ENCODE results near the gene DLG5.

The DLG5 gene

DNA sequence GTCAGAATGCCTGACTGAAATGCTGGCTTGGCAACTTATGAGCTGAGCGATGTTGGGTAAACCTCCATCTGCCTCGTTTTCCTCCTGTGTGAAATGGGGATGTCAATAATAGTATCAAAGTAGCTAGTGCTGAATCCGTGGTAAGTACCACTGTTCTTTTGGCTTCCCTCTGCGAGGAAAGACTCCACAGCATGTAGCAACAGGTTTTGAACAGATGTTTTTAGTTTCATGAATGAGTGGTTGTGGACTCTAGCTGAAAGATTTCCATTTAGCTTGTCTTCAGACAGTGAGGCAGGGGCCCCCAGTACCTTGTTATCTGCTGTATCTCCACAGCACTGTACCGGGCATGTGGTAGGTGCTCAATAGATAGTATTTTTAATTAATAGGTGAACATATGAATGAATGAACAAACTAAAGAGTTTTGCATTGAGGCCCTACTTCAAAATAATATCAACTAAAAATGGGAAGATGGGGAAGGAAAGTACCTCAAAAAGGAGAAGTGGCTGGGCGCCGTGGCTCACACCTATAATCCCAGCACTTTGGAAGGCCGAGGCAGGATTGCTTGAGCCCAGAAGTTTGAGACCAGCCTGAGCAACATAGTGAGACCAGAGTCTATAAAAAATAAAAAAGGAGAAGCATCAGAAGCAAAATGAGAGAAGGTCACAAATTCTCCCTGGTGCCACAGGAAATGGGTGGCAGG, 5.6 kb upstream of the DLG5 start:
- H3K27ac ChIP-seq, result no peak overlapping the region
- TF ChIP-seq, protein P1, sequence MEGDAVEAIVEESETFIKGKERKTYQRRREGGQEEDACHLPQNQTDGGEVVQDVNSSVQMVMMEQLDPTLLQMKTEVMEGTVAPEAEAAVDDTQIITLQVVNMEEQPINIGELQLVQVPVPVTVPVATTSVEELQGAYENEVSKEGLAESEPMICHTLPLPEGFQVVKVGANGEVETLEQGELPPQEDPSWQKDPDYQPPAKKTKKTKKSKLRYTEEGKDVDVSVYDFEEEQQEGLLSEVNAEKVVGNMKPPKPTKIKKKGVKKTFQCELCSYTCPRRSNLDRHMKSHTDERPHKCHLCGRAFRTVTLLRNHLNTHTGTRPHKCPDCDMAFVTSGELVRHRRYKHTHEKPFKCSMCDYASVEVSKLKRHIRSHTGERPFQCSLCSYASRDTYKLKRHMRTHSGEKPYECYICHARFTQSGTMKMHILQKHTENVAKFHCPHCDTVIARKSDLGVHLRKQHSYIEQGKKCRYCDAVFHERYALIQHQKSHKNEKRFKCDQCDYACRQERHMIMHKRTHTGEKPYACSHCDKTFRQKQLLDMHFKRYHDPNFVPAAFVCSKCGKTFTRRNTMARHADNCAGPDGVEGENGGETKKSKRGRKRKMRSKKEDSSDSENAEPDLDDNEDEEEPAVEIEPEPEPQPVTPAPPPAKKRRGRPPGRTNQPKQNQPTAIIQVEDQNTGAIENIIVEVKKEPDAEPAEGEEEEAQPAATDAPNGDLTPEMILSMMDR (conservative IDR thresholded peaks at IDR 0.05), result no peak
- no peak for TF ChIP-seq ZFX (IDR thresholded peaks at IDR 0.05)

DNA sequence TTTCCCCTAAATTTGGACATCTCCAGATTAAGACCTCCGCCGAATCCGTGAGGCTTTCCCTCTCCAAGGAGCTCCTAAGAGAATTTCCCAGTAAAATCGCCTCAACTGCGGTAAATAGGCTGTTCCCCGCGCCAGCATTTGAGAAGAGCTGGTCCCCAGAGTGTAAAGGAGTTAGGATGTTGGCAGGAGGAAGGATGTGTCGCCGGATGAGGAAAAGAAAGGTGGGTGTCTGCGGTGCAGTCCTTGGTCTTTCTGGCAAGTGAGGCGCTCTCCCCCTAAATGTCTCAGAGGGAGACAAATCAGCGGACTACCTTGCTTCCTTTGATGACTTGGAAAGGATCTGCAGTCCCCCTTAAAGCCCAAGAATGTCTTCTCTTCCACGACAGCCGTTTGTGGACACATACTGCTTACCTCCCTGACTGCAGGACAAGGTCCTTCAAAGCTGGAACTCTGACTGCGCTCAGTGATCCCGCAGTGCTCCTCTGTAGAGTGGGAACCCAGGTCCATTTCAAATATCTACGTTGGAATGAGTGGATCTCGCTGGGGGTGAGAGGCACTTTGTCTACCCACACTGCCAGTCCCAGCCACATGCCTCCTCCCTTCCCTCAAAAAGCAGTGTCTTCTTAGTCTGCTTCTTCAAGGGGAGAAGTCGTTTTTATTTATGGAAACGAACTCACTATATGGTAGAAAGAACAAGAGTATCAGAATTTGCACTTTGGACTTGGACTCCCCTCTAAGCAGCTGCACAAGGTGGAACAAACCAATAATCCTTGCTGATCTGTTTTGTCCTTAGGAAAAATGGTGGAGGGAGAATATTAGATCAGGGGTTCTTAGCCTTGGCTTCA, 1.1 kb upstream of the DLG5 start:
- no peak for TF ChIP-seq ZFX (IDR thresholded peaks at IDR 0.05)
- TF ChIP-seq, protein P1 (conservative IDR thresholded peaks at IDR 0.05), result no peak
- H3K27ac ChIP-seq, result peak overlapping the region; percentile 83; the same call in 1 of the 2 replicates

DNA sequence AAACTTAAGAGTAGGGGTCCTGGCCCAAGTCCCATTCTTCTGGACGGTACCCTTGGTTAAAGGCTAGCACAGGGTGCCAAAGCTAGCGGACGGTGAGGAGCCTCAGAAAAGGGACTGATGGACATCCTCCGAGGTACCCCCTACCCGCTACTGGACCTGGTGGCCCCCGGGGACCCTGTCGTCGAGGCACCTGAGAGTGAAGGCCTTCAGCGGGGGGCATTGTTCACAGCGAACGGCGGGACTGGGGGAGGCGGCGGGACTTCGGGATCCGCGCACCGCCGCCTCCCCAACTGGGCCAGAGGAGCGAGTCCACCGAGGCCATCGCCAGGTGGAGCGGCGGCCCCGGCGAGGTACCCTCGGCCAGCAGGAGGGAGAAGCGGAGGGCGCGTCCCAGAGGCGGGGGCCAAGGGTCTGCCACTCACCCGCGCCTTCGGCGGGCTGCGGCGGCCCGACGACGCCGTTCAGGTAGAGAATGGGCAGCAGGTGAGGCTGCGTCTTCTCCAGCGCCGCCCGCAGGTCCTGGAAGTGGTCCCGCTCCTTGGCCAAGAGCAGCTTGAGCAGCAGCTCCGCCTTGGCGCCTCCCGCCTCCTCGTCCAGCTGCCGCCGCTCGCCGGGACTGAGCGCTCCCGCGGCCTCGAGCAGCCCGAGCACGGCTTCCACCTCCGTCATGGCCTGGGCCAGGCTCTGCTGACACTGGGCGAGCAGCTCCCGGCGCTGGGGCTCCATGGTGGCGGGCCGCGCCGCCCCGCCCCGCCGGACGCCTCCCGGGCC, 575 bp downstream of the DLG5 start:
- H3K27ac ChIP-seq, result peak overlapping the region; percentile 83
- TF ChIP-seq, protein P1 (conservative IDR thresholded peaks at IDR 0.05), result no peak; the same call in 1 of the 2 replicates
- peak; percentile 69 for TF ChIP-seq ZFX (IDR thresholded peaks at IDR 0.05)

DNA sequence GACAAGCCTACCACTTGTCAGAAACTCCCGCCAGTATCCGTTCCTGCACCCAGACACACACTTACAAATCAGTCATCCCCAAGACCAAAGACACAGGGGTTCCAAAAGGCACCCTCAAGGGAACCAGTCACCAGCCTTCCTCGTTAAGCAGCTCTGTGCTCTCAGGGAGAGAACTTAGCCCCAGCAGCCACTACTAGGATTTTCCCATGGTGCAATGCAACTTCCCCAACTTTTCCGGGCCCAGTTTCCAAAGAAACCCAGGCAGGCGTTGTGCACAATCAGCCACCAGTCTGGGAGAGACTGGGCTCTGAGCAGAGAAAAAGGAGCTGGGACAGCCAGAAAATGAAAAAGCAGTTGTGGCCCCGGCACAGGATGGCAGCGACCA, 1.2 kb downstream of the DLG5 start:
- H3K27ac ChIP-seq, result peak overlapping the region; percentile 83
- TF ChIP-seq ZFX (IDR thresholded peaks at IDR 0.05), result no peak
- TF ChIP-seq, protein P1 (conservative IDR thresholded peaks at IDR 0.05), result no peak

DNA sequence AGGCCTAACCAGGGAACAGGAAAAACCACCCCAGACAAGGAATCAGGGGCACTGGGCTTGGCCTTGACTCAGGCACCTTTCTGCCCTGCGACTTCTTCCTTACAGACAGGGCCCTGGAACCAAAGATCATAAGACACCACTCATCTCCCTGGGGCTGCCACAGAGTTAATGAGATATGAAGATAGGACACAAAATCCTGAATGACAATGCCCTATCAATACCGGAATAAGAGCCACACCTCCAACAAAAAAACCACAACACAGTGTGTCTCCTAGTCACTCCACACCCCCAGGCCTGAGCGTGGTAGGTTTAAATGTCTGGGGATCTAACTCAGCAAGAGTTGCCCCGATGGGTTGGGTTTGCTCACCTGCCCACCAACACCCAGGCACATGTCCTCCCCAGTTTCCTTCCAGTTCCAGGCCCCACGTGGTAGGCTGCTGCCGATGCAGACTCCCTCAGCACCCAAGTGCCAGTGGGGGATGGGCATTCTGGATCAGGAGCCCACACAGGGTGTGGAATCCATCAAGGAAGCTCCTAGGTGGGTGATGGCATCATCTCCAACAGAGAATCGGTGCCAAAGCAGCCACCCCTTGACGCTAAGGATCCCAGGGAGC, 3.9 kb downstream of the DLG5 start:
- TF ChIP-seq ZFX (IDR thresholded peaks at IDR 0.05), result no peak
- TF ChIP-seq, protein P1 (conservative IDR thresholded peaks at IDR 0.05), result no peak
- no peak overlapping the region for H3K27ac ChIP-seq

DNA sequence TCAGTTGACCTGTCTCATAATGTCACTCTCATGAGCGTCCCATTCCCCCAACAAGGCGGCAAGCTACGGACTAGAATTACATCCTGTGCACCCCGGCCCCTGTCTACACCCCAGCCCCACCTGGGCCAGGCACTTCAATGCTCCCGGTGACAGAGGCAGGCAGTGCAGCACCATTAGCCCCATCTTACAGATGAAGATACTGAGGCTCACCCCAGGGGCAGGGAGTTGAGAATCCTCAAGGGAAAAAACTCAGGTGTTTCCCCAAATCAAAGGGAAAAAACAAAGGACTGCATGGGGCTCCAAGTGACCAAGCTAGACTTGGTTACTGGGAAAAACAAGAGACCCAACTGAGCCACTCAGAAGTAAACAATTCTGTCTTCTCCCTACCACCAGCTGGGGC, 4.5 kb downstream of the DLG5 start:
- no peak overlapping the region for H3K27ac ChIP-seq
- TF ChIP-seq, protein P1 (conservative IDR thresholded peaks at IDR 0.05), result no peak
- TF ChIP-seq ZFX (IDR thresholded peaks at IDR 0.05), result no peak
